ACC112 (cell line): Measurements from ENCODE around the gene SLC35B2.

Source experiments
- H2AFZ ChIP-seq: fragments of 200-600 bp; sonication (generic); one replicate; pipeline ENCODE4 v1.6.0; 2017; ENCODE audit warnings: antibody characterized with exemption, low read length; ENCODE audit not compliant: unreplicated experiment
- H3K27ac ChIP-seq: fragments of 200-600 bp; sonication (generic); 2 replicates; pipeline ENCODE4 v1.5.1; 2014; ENCODE audit warnings: low read depth, mild to moderate bottlenecking, antibody characterized with exemption, low read length, moderate library complexity
- H3K27me3 ChIP-seq: fragments of 200-600 bp; sonication (generic); 2 replicates; pipeline ENCODE4 v1.6.1; 2014; ENCODE audit warnings: mild to moderate bottlenecking, antibody characterized with exemption, low read length, moderate library complexity, mixed read lengths; ENCODE audit not compliant: insufficient read depth
- H3K36me3 ChIP-seq: fragments of 200-600 bp; sonication (generic); 2 replicates; pipeline ENCODE4 v1.6.1; 2016; ENCODE audit warnings: mild to moderate bottlenecking, antibody characterized with exemption, low read length, moderate library complexity, mixed read lengths; ENCODE audit not compliant: insufficient read depth
- H3K4me1 ChIP-seq: fragments of 200-600 bp; sonication (generic); one replicate; pipeline ENCODE4 v1.6.1; 2016; ENCODE audit warnings: low read length, mixed read lengths; ENCODE audit not compliant: insufficient read depth, unreplicated experiment, control insufficient read depth
- H3K4me3 ChIP-seq: fragments of 200-600 bp; sonication (generic); 2 replicates; pipeline ENCODE4 v1.5.1; 2014; ENCODE audit warnings: mild to moderate bottlenecking, low read depth, low read length
- H3K79me2 ChIP-seq: fragments of 200-600 bp; sonication (generic); one replicate; pipeline ENCODE4 v1.6.0; 2016; ENCODE audit warnings: low read length; ENCODE audit not compliant: control insufficient read depth, unreplicated experiment, insufficient read depth

The SLC35B2 gene

GRCh38 chr6:44285552-44286284 is 28.4 kb upstream of the SLC35B2 start:
- Histone ChIP-seq H3K4me3 (no peak overlapping the region), H3K4me1 (no peaks in the 10 kb centered on the region), H3K36me3 (no peaks in the 10 kb centered on the region), H3K27me3 (peaks cover 85% of the 10 kb centered on the region), H3K79me2 (no peaks in the 10 kb centered on the region), H3K27ac (no peak overlapping the region), H2AFZ (no peak overlapping the region)

- Histone ChIP-seq H3K79me2 (no peaks in the 10 kb centered on the region), H3K27me3 (peaks cover 84% of the 10 kb centered on the region), H3K4me1 (no peaks in the 10 kb centered on the region), H3K36me3 (no peaks in the 10 kb centered on the region), H3K4me3 (no peak overlapping the region), H3K27ac (no peak overlapping the region), H2AFZ (no peak overlapping the region)
Measured at GRCh38 chr6:44284867-44285266, 27.5 kb upstream of the SLC35B2 start.

- H3K4me1 ChIP-seq: peaks cover under 1% of the 10 kb centered on the region
- no peaks in the 10 kb centered on the region for H3K36me3 ChIP-seq
- H2AFZ ChIP-seq: no peak overlapping the region
- H3K27ac ChIP-seq: no peak overlapping the region
- peaks cover 77% of the 10 kb centered on the region for H3K27me3 ChIP-seq
- H3K4me3 ChIP-seq: no peak overlapping the region
- no peaks in the 10 kb centered on the region for H3K79me2 ChIP-seq
Measured at GRCh38 chr6:44284121-44284520, 26.8 kb upstream of the SLC35B2 start.

GRCh38 chr6:44278774-44279697 is 21.7 kb upstream of the SLC35B2 start:
- peaks cover 6% of the 10 kb centered on the region for H3K4me1 ChIP-seq

GRCh38 chr6:44278315-44278714 is 21.0 kb upstream of the SLC35B2 start:
- H3K79me2 ChIP-seq: no peaks in the 10 kb centered on the region
- H3K4me1 ChIP-seq: peaks cover 6% of the 10 kb centered on the region
- peaks cover 60% of the 10 kb centered on the region for H3K27me3 ChIP-seq
- H3K4me3 ChIP-seq: no peak overlapping the region
- H3K36me3 ChIP-seq: no peaks in the 10 kb centered on the region
- H3K27ac ChIP-seq: no peak overlapping the region
- no peak overlapping the region for H2AFZ ChIP-seq

More at GRCh38 chr6:44278774-44279697, 21.7 kb upstream of the SLC35B2 start:
- Histone ChIP-seq H3K36me3 (no peaks in the 10 kb centered on the region), H2AFZ (no peak overlapping the region), H3K27me3 (peaks cover 61% of the 10 kb centered on the region), H3K27ac (no peak overlapping the region), H3K4me3 (no peak overlapping the region), H3K79me2 (no peaks in the 10 kb centered on the region)

GRCh38 chr6:44277763-44278162 is 20.4 kb upstream of the SLC35B2 start:
- peaks cover 6% of the 10 kb centered on the region for H3K4me1 ChIP-seq
- H2AFZ ChIP-seq: no peak overlapping the region
- peaks cover 60% of the 10 kb centered on the region for H3K27me3 ChIP-seq
- H3K27ac ChIP-seq: no peak overlapping the region
- no peak overlapping the region for H3K4me3 ChIP-seq
- no peaks in the 10 kb centered on the region for H3K36me3 ChIP-seq
- no peaks in the 10 kb centered on the region for H3K79me2 ChIP-seq

- Histone ChIP-seq H3K4me1 (peaks cover 6% of the 10 kb centered on the region), H3K27me3 (peaks cover 63% of the 10 kb centered on the region), H2AFZ (no peak overlapping the region), H3K79me2 (no peaks in the 10 kb centered on the region), H3K36me3 (no peaks in the 10 kb centered on the region), H3K27ac (no peak overlapping the region), H3K4me3 (no peak overlapping the region)
Measured at GRCh38 chr6:44276667-44277640, 19.6 kb upstream of the SLC35B2 start.

- Histone ChIP-seq H3K4me1 (peaks cover 6% of the 10 kb centered on the region), H3K36me3 (no peaks in the 10 kb centered on the region), H3K4me3 (peak overlapping the region; percentile 63), H3K27ac (no peak overlapping the region), H2AFZ (peak overlapping the region; percentile 46), H3K79me2 (no peaks in the 10 kb centered on the region), H3K27me3 (peaks cover 67% of the 10 kb centered on the region)
Measured at GRCh38 chr6:44275749-44276648, 18.7 kb upstream of the SLC35B2 start.

GRCh38 chr6:44275271-44275748 is 18.0 kb upstream of the SLC35B2 start:
- peak overlapping the region; percentile 63 for H3K4me3 ChIP-seq
- H3K4me1 ChIP-seq: peaks cover 6% of the 10 kb centered on the region
- no peak overlapping the region for H2AFZ ChIP-seq
- H3K79me2 ChIP-seq: no peaks in the 10 kb centered on the region
- H3K27me3 ChIP-seq: peaks cover 62% of the 10 kb centered on the region
- no peaks in the 10 kb centered on the region for H3K36me3 ChIP-seq
- no peak overlapping the region for H3K27ac ChIP-seq
